ENCODE results near the gene CTSD.
"Not testable (repeated sequence)": the region's sequence is repeated elsewhere in the genome, so short reads cannot be mapped to it uniquely, and the experiment has no call there.

Gene CTSD

GRCh38 chr11:1782031-1782590 is 18.4 kb upstream of the CTSD start:
- no peak for DNase-seq

GRCh38 chr11:1781593-1781975 is 17.9 kb upstream of the CTSD start:
- DNase-seq: no peak

GRCh38 chr11:1780700-1781592 is 17.2 kb upstream of the CTSD start:
- no peak for DNase-seq

GRCh38 chr11:1779806-1780699 is 16.3 kb upstream of the CTSD start:
- DNase-seq: no peak

GRCh38 chr11:1779034-1779805 is 15.5 kb upstream of the CTSD start:
- DNase-seq: no peak

DNA sequence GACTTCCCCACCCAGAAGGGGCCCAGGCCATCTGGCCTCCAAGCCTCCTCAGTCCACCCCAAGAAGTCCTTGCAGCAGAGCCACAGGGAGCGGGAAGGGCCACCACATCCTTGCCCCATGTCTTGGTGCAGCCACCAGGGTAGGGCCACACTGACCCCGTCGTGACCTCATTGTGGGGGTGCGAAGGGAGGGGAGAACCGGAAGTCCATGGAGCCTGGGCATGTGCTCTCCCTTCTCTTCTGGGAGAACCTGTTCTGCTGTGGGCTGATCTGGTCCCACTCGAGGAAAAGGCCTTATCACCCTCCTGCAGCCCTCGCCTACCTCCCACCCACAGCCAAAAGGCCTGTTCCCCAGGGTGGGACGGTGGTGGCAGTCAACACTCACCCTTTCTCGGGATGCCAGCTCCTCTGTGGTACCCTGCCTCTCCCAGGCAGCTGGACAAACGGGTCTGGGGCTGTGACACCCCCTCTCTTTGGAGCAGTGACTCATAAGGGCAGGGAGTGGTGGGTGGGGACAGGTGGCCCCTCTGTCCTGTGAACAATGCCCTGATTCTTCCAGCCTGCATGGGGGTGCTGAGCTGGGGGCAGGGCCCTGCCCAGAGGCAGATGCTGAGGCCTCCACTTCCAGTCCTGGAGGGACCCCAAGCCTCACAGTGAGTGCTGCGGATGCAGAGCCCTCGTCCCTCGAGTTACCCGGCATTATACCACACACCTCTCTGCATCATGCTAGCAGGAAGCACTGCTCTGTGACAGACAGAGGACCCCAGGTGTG is 14.6 kb upstream of the CTSD start:
- DNase-seq: no peak

DNA sequence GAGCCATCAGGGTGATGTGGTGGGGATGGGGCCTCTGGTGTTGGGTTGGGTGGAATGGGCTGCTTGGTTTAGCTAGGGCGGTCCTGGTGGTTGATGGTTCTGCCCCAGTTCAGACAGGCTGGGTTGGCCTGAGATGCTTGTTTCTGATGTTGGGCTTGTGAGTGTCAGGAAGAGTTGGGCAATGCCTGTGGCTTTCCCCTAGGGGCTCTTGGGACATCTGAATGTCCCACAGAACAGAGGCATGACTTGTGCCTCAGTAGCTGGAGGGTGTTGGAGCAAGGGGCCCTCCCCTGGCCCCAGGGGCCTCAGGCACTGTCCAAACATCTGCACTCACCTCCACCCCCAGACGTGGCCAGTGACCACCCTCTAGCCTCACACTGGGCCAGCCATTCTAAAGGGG is 14.0 kb upstream of the CTSD start:
- DNase-seq: no peak

GRCh38 chr11:1776944-1777715 is 13.4 kb upstream of the CTSD start:
- no peak for DNase-seq

DNA sequence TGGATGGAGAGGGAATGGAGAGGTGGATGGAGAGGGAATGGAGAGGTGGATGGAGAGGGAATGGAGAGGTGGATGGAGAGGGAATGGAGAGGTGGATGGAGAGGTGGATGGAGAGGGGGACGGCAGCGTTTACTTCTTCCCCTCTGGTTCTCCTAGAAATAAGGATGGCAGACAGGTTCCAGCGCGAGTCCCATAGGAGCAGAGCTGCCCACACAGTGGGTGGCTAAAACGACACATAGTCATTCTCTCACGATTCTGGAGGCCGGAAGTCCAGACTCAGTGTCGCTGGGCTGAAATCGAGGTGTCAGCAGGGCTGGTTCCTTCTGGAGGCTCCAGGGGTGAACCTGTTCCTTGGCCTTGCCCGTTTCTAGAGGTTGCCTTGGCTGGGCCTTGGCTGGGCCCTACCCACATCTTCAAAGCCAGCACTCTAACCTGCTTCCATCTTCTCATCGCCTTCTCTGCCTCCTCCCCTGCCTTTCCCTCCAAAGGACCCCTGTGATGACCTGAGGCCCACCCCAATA is 12.7 kb upstream of the CTSD start:
- DNase-seq: no peak

- no peak for DNase-seq
Observed at GRCh38 chr11:1774886-1775285, 11.2 kb upstream of the CTSD start.

- DNase-seq: no peak
Observed at GRCh38 chr11:1773994-1774550, 10.3 kb upstream of the CTSD start.

DNA sequence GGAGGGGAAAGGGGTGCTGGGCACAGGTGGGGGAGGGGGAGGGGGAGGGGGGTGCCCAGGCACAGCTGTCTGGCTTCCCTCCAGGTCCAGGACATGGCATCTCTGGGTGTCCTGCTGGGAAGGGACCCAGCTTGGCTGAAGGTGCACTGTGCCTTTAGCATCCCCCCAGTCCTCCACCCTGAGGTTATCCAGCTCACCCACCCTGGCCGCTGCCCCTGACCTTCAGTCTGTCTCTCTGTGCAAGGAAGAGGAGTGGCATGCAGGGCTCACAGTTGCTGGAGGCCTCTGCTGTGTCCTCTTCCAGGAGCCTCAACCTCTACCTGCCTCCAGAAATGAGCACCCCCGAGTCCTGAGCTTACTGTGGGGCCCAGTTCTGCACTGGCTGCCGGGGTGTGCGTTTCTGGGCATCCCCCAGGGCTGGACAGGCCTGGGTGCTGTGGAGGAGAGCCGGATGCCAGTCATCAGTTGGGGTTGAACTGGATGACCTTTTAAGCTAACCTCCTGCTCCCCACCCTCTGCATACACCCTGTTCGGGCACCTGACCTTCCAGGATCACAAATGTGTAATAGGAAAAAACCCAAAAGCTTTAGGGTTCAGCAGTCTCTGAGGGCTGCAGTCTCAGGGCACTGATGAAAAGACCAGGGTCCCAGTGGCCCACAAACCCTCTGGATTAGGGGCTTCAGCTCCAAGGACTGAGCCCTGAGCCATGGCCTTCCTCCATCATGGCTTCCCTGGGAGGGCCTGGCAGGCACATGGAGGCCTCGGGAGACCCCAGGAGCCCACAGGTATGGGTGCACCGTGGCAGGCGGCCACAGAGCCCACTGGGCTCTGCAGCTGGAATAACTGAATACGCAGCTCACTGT is 9.6 kb upstream of the CTSD start:
- no peak for DNase-seq

DNA sequence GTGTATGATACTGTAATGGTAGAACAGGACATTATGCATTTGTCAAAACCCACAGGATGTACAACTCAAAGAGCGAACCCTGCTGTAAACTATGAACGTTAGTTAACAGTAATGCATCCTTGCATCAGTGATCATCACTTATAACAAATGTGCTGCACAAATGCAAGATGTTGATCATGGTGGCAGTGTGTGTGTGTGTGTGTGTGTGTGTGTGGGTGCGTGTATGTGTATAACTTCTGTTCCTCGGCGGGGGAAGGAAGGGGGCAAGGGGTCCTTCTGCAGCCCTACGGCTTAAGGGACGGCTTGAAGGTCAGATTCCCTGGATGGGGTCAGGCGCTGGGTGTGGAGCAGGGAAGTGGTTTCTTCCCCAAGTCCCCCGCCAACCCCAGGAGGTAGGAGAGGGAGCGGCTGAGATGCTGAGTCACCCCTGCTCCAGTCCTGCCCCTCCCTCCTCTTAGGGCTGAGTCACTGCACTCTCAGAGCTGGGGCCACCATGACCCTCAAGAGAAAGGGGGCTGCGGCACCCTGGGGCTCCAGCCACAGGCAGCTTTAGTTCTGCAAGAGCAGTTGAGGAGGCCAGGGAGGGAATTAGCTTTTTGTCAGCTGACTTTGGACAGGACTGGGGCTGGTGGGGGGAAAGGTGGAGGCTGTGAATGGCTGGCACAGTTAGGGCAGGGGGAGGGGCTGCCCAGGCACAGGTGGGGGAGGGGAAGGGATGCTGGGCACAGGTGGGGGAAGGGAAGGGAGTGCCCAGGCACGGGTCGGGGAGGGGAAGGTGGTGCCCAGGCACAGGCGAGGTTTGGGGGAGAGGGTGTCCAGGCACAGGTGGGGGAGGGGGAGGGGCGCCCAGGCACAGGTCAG is 8.8 kb upstream of the CTSD start:
- DNase-seq: no peak

- no peak for DNase-seq
Observed at GRCh38 chr11:1771700-1772099, 8.0 kb upstream of the CTSD start.

GRCh38 chr11:1771273-1771672 is 7.5 kb upstream of the CTSD start:
- no peak for DNase-seq

DNA sequence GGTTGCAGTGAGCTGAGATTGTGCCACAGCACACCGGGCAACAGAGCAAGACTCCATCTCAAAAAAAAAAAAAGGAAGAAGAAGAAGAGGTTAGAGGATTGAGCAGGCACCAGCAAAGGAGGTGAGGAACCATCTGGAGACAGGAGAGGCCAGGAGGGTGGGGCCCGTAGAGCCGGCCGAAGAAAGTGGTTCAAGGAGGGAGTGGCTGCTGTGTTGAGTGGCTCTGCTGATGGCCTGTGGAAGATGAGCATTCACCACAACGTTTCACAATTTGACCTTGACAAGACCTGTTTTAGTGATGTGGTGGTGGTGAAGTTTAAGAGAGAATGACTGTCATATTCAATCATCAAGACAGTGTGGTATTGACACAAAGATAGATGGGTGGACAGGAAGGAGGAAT is 6.8 kb upstream of the CTSD start:
- DNase-seq: no peak

DNA sequence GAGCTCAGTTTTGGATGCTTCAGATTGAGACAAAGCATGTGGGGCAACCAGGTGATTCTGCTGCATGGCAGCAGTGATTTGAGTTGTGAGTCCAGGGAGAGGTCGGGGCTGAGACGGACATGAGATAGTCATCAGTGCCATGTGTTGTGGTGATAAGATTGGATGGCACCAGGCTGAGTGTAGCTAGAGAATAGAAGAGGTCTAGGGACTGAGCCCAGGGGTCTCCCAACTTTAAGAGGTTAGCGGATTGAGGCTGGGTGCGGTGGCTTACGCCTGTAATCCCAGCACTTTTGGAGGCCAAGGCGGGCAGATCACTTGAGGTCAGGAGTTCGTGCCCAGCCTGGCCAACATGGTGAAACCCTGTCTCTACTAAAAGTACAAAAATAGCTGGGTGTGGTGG is 6.3 kb upstream of the CTSD start:
- no peak for DNase-seq

GRCh38 chr11:1769304-1769936 is 5.7 kb upstream of the CTSD start:
- not testable (repeated sequence) for DNase-seq
